HG03108 (cell line): ENCODE data around the gene ANKS1A.
"Not testable (repeated sequence)": the region's sequence is repeated elsewhere in the genome, so short reads cannot be mapped to it uniquely, and the experiment has no call there.

Experiments
- ATAC-seq: cut with Tn5 transposase; IDR thresholded peaks from one replicate; pipeline ENCODE4 v1.9.1; 2021; ENCODE audit warnings: moderate library complexity; ENCODE audit not compliant: unreplicated experiment

ANKS1A gene

GRCh38 chr6:34916348-34916967 lies 27.4 kb downstream of the ANKS1A start:
- ATAC-seq: no peak

GRCh38 chr6:34917626-34918285 lies 28.7 kb downstream of the ANKS1A start:
- no peak for ATAC-seq

GRCh38 chr6:34919651-34920050 lies 30.6 kb downstream of the ANKS1A start:
- no peak for ATAC-seq

GRCh38 chr6:34920097-34920496 lies 31.0 kb downstream of the ANKS1A start:
- no peak for ATAC-seq

GRCh38 chr6:34922177-34922663 lies 33.2 kb downstream of the ANKS1A start:
- no peak for ATAC-seq

GRCh38 chr6:34924831-34925625 lies 36.0 kb downstream of the ANKS1A start:
- no peak for ATAC-seq

- no peak for ATAC-seq
Measured at GRCh38 chr6:34926655-34927054, 37.6 kb downstream of the ANKS1A start.

- ATAC-seq: no peak
Measured at GRCh38 chr6:34928220-34928619, 39.2 kb downstream of the ANKS1A start.

- ATAC-seq: no peak
Measured at GRCh38 chr6:34928695-34929094, 39.6 kb downstream of the ANKS1A start.

- ATAC-seq: no peak
Measured at GRCh38 chr6:34929241-34929978, 40.4 kb downstream of the ANKS1A start.

- ATAC-seq: no peak
Measured at GRCh38 chr6:34930221-34930620, 41.2 kb downstream of the ANKS1A start.

- not testable (repeated sequence) for ATAC-seq
Measured at GRCh38 chr6:34932202-34932601, 43.1 kb downstream of the ANKS1A start.

GRCh38 chr6:34934516-34934915 lies 45.5 kb downstream of the ANKS1A start:
- no peak for ATAC-seq

- no peak for ATAC-seq
Measured at GRCh38 chr6:34938268-34938667, 49.2 kb downstream of the ANKS1A start.

- ATAC-seq: no peak
Measured at GRCh38 chr6:34940030-34940434, 51.0 kb downstream of the ANKS1A start.

- no peak for ATAC-seq
Measured at GRCh38 chr6:34941421-34941820, 52.4 kb downstream of the ANKS1A start.

GRCh38 chr6:34945317-34945716 lies 56.3 kb downstream of the ANKS1A start:
- ATAC-seq: no peak

GRCh38 chr6:34947561-34947960 lies 58.5 kb downstream of the ANKS1A start:
- no peak for ATAC-seq

- no peak for ATAC-seq
Measured at GRCh38 chr6:34949636-34950035, 60.6 kb downstream of the ANKS1A start.

- no peak for ATAC-seq
Measured at GRCh38 chr6:34950849-34951248, 61.8 kb downstream of the ANKS1A start.

GRCh38 chr6:34951731-34952130 lies 62.7 kb downstream of the ANKS1A start:
- ATAC-seq: no peak
